ENCODE measurements around the gene CD59. TPM values are rescaled to one million over a fixed set of nuclear protein-coding genes. Genes with fewer than 3 reads are reported as not detected.

CD59 gene
- total RNA-seq, 2 donors from 2014 or later = 68.2 to 194 TPM

DNA sequence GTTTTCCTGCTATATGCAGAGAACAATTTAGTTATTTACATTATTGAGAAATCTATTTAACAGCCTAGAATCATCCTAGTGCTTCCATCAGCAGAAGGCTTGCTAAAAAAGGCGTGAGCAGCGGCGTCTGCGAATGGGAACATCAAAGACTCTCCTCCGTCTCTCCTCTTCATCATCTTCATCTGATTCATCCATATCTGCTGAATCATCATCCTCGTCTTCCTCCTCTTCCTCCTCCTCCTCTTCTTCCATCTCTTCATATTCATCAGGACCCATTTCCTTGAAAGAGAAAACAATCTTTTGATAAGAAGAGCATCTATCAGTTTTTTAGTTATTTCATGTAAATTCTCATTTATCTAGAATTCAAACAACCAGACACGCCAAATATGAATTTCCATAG is 5.6 kb upstream of the CD59 start:
- Histone ChIP-seq H3K27ac (no peak overlapping the region), H3K4me3 (no peak overlapping the region), H3K36me3 (replicated peaks in 1 of 2; ENCODE audit: insufficient read depth in 1 of 2, low read depth in 2 of 2) (peaks cover 0 to 7% of the 10 kb centered on the region in 2 donors), H3K4me1 (peaks cover 10% of the 10 kb centered on the region), H3K27me3 (no peaks in the 10 kb centered on the region), H3K9me3 (no peaks in the 10 kb centered on the region)
- no peak for TF ChIP-seq POLR2A (IDR thresholded peaks at IDR 0.05)
- TF ChIP-seq, protein P1, sequence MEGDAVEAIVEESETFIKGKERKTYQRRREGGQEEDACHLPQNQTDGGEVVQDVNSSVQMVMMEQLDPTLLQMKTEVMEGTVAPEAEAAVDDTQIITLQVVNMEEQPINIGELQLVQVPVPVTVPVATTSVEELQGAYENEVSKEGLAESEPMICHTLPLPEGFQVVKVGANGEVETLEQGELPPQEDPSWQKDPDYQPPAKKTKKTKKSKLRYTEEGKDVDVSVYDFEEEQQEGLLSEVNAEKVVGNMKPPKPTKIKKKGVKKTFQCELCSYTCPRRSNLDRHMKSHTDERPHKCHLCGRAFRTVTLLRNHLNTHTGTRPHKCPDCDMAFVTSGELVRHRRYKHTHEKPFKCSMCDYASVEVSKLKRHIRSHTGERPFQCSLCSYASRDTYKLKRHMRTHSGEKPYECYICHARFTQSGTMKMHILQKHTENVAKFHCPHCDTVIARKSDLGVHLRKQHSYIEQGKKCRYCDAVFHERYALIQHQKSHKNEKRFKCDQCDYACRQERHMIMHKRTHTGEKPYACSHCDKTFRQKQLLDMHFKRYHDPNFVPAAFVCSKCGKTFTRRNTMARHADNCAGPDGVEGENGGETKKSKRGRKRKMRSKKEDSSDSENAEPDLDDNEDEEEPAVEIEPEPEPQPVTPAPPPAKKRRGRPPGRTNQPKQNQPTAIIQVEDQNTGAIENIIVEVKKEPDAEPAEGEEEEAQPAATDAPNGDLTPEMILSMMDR (IDR thresholded peaks at IDR 0.05) = no peak
- intact Hi-C loops (cut with DNase I) = no loop called here
- no peak for DNase-seq
- no peak for ATAC-seq
- WGBS, 2 donors = 85 to 90% methylated on average over 7 of the region's 7 CpGs

DNA sequence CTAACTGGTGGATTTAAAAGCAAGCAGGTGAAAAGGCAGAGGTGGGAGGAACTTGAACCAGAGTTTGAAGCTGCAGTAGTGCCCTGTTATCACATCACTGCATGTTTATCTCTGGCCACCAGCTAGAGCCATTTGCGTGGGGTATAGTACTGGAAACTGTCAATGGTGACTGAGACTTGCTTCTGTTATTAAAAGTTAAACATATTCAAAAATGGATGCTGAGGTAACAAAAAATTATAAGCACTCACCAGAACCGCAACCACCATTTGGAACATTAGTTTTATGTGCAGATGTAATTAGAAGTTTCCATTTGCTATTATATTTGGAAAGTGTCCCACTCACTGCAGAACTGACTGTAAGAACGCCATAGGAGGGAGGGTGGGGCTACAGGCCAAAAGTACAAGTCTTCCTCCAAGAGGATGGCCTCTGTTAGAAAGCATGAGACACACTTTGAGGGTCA is 1.2 kb upstream of the CD59 start:
- TF ChIP-seq POLR2A (IDR thresholded peaks at IDR 0.05) = no peak
- TF ChIP-seq, protein P1 (IDR thresholded peaks at IDR 0.05) = no peak
- 42% methylated on average over 3 of the region's 3 CpGs for WGBS, 2 donors
- DNase-seq (no peak), ATAC-seq (no peak)
- H3K36me3 ChIP-seq (replicated peaks in 1 of 2; ENCODE audit: insufficient read depth in 1 of 2, low read depth in 2 of 2) = no peaks in the 10 kb centered on the region
- peaks cover 30% of the 10 kb centered on the region for H3K4me1 ChIP-seq
- no peaks in the 10 kb centered on the region for H3K9me3 ChIP-seq
- no peak overlapping the region for H3K4me3 ChIP-seq
- H3K27me3 ChIP-seq = no peaks in the 10 kb centered on the region
- intact Hi-C loops (cut with DNase I) = no loop called here
- peak overlapping the region in 3 of 4 donors; percentile 85 to 93 (median 91) for H3K27ac ChIP-seq

GRCh38 chr11:33735271-33736147 is 714 bp downstream of the CD59 start:
- intact Hi-C loops (cut with DNase I) = no loop called here
- H3K27me3 ChIP-seq = no peaks in the 10 kb centered on the region

DNA sequence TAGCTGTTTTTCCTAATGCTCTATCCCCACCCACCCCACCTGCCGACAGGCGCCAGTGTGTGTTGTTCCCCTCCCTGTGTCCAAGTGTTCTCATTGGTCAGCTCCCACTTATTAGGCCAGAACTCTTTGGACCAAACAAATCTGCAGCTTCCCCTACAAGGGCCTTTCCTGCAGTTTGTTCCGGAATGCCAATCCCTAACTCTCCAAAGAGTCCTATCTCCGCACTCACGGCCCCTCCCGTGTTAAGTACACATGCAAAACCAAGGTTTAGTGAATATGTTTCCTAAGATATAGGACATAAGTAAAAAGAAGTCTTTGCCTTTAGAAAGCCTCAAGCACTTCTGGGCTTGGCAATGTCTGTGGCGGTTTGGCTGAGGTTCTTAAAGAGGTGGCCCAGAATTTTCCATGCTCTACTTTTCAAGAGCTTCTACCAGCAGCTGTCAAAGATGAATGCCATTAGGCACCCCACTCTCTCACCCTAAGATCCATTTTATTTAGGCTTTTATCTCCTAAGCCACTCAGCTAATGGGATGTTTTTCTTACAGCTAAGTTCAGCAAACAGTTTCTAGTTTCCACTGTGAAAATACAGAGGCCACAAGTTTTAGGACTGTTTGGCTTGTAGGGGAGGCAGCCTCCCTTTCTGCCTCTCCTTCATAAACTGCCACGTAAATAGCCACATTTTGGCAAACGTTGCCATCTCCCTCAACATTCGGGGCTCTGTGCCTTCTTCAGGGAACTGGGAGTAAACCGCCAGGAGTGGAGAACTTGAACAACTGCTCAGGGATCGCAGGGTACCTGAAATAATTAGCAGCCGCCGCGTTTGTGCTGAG is 1.6 kb downstream of the CD59 start:
- intact Hi-C loops (cut with DNase I) = no loop called here
- H3K27ac ChIP-seq = peak overlapping the region in 3 of 4 donors; percentile 85 to 93 (median 91)
- no peaks in the 10 kb centered on the region for H3K27me3 ChIP-seq
- no peaks in the 10 kb centered on the region for H3K36me3 ChIP-seq (replicated peaks in 1 of 2; ENCODE audit: insufficient read depth in 1 of 2, low read depth in 2 of 2)
- peaks cover 31% of the 10 kb centered on the region for H3K4me1 ChIP-seq
- no peaks in the 10 kb centered on the region for H3K9me3 ChIP-seq
- peak in 2 of 4 donors; percentile 24 to 32 for DNase-seq
- no peak for ATAC-seq
- TF ChIP-seq, protein P1 (IDR thresholded peaks at IDR 0.05) = no peak
- TF ChIP-seq POLR2A (IDR thresholded peaks at IDR 0.05) = no peak
- H3K4me3 ChIP-seq = peak overlapping the region; percentile 71 to 78
- 8 to 15% methylated on average over 15 of the region's 15 CpGs for WGBS, 2 donors

More at GRCh38 chr11:33735271-33736147, 714 bp downstream of the CD59 start:
- TF ChIP-seq POLR2A (IDR thresholded peaks at IDR 0.05) = no peak
- TF ChIP-seq, protein P1 (IDR thresholded peaks at IDR 0.05) = peak in 3 of 7 experiments; percentile 1 to 41 (median 25)
- peak overlapping the region; percentile 71 to 78 for H3K4me3 ChIP-seq
- ATAC-seq = peak; percentile 21
- H3K27ac ChIP-seq = peak overlapping the region; percentile 70 to 93 (median 88)
- no peaks in the 10 kb centered on the region for H3K36me3 ChIP-seq (replicated peaks in 1 of 2; ENCODE audit: insufficient read depth in 1 of 2, low read depth in 2 of 2)
- no peaks in the 10 kb centered on the region for H3K9me3 ChIP-seq
- 1 to 3% methylated on average over 43 to 53 of the region's 53 CpGs for WGBS, 2 donors
- DNase-seq = peak; percentile 32 to 57 (median 38)
- H3K4me1 ChIP-seq = peaks cover 30% of the 10 kb centered on the region
